ENCODE data around the gene SPATS2. TPM values are rescaled to one million over a fixed set of nuclear protein-coding genes. Genes with fewer than 3 reads are reported as not detected.
A peak's percentile ranks its signal among the peaks of the same experiment; 100 is the strongest.

SPATS2 gene
- total RNA-seq, 2 experiments from 2014 or later = 8.7 to 9.6 TPM

GRCh38 chr12:49567611-49568441 lies 200.6 kb downstream of the SPATS2 start, which contains the start of gene MCRS1:
MCRS1 (minus strand) TSS chr12:49568142; CDS start chr12:49566731, 1,411 bp downstream.
- Mint-ChIP-seq H3K4me1 (ENCODE audit: low read depth) (peaks cover 50% of the 10 kb centered on the region), H3K27ac (peak within 1 kb of the TSS; percentile 98), H3K9me3 (no peaks in the 10 kb centered on the region), H3K36me3 (ENCODE audit: low read depth) (peaks cover 12% of the 10 kb centered on the region), H3K27me3 (ENCODE audit: low read depth) (no peaks in the 10 kb centered on the region), H3K4me3 (peak within 1 kb of the TSS; percentile 99)
- intact Hi-C loops (cut with micrococcal nuclease) = loop anchor here (1.0 to 5.0 kb wide), 3 partner anchors 54 to 459 kb away; partner anchors contain the start of genes FMNL3 and RACGAP1
- peak; percentile 91 for DNase-seq
- CTCF ChIA-PET = interaction anchor here (0.8 to 2.3 kb wide), 3 partner anchors 11 to 211 kb away, joined by 3 to 6 read pairs (median 3); no protein-coding TSS in a partner anchor

- peaks cover 50% of the 10 kb centered on the region for H3K4me1 Mint-ChIP-seq (ENCODE audit: low read depth)
These were observed 201.3 kb downstream of the SPATS2 start for GRCh38 chr12:49568442-49569162.

More at GRCh38 chr12:49568442-49569162, 201.3 kb downstream of the SPATS2 start:
- CTCF ChIA-PET = no interaction called here
- Mint-ChIP-seq H3K27me3 (ENCODE audit: low read depth) (no peaks in the 10 kb centered on the region), H3K9me3 (no peaks in the 10 kb centered on the region), H3K36me3 (ENCODE audit: low read depth) (peaks cover 11% of the 10 kb centered on the region), H3K27ac (peak overlapping the region; percentile 98), H3K4me3 (peak overlapping the region; percentile 99)
- no peak for DNase-seq
- intact Hi-C loops (cut with micrococcal nuclease) = loop anchor here (1.0 to 5.0 kb wide), 3 partner anchors 54 to 459 kb away; partner anchors contain the start of genes FMNL3 and RACGAP1

Other genes with a start within 250 kb of the SPATS2 start
- gene TUBA1B, start 236.1 kb upstream of the SPATS2 start, total RNA-seq = 1,000 to 10,000 TPM; 2,826 to 2,914 TPM
- gene TUBA1A, start 178.4 kb upstream of the SPATS2 start, total RNA-seq = 10 to 100 TPM; 47.4 to 49.1 TPM
- 100 to 1,000 TPM; 214 to 227 TPM for gene TUBA1C, start 102.4 kb upstream of the SPATS2 start, total RNA-seq
- gene PRPH, start 72.3 kb upstream of the SPATS2 start, total RNA-seq = not detected
- gene TROAP, start 44.2 kb upstream of the SPATS2 start, total RNA-seq = 10 to 100 TPM; 67.4 to 68.8 TPM
- gene C1QL4, start 30.3 kb upstream of the SPATS2 start, total RNA-seq = not detected
- gene DNAJC22, start 20.6 kb upstream of the SPATS2 start, total RNA-seq = not detected
- gene KCNH3, start 171.6 kb downstream of the SPATS2 start, total RNA-seq = under 1 TPM; 0.57 to 0.91 TPM
- 10 to 100 TPM; 49.8 to 52.7 TPM for gene MCRS1, start 200.7 kb downstream of the SPATS2 start, total RNA-seq
- under 1 TPM in 1 of 2 experiments, not detected in 1; 0.12 TPM for gene FAM186B, start 238.2 kb downstream of the SPATS2 start, total RNA-seq